GM23338 (cell line): ENCODE data around the gene HCRTR2. TPM values are rescaled to one million over a fixed set of nuclear protein-coding genes. Genes with fewer than 3 reads are reported as not detected.

Experiments used
- ATAC-seq: fragments of 200-7000 bp; cut with Tn5 transposase; 3 replicates; pipeline ENCODE4 v1.9.1; 2020
- DNase-seq: peaks from one replicate; pipeline ENCODE4 v3.0.0-alpha.2; 2015; ENCODE audit warnings: low spot score
- H2AFZ ChIP-seq: fragments of 200-600 bp; sonication (generic); 2 replicates; pipeline ENCODE4 v1.8.0; 2016; ENCODE audit warnings: antibody characterized with exemption, mild to moderate bottlenecking, moderate library complexity
- H3F3A ChIP-seq: fragments of 200-600 bp; sonication (generic); replicated peaks from 2 replicates; pipeline ENCODE4 v1.8.0; 2017; ENCODE audit warnings: antibody characterized with exemption, mixed run types, low read depth
- H3K27ac ChIP-seq: fragments of 200-600 bp; sonication (generic); 2 replicates; pipeline ENCODE4 v1.6.1; 2016; ENCODE audit warnings: low read depth
- H3K27me3 ChIP-seq: fragments of 200-600 bp; sonication (generic); 2 replicates; pipeline ENCODE4 v1.8.0; 2016; ENCODE audit warnings: mild to moderate bottlenecking, mixed run types, moderate library complexity; ENCODE audit not compliant: insufficient read depth
- H3K36me3 ChIP-seq: fragments of 200-600 bp; sonication (generic); 2 replicates; pipeline ENCODE4 v1.8.0; 2016; ENCODE audit warnings: mild to moderate bottlenecking; ENCODE audit not compliant: insufficient read depth
- H3K4me1 ChIP-seq: fragments of 200-600 bp; sonication (generic); 2 replicates; pipeline ENCODE4 v1.8.0; 2016; ENCODE audit warnings: mild to moderate bottlenecking, moderate library complexity; ENCODE audit not compliant: insufficient read depth
- H3K4me2 ChIP-seq: fragments of 200-600 bp; sonication (generic); 2 replicates; pipeline ENCODE4 v1.7.1; 2017; ENCODE audit warnings: mixed run types
- H3K4me3 ChIP-seq: fragments of 200-600 bp; sonication (generic); 2 replicates; pipeline ENCODE4 v1.6.1; 2016; ENCODE audit warnings: mixed run types
- H3K79me2 ChIP-seq: fragments of 200-600 bp; sonication (generic); replicated peaks from 2 replicates; pipeline ENCODE4 v1.8.0; 2017; ENCODE audit warnings: mild to moderate bottlenecking; ENCODE audit not compliant: insufficient read depth
- H3K9me2 ChIP-seq: fragments of 200-600 bp; sonication (generic); 2 replicates; pipeline ENCODE4 v1.8.0; 2017; ENCODE audit not compliant: insufficient read depth
- H4K20me1 ChIP-seq: fragments of 200-600 bp; sonication (generic); replicated peaks from 2 replicates; pipeline ENCODE4 v1.8.0; 2017; ENCODE audit warnings: mild to moderate bottlenecking; ENCODE audit not compliant: insufficient read depth
- H3K27ac Mint-ChIP-seq: 2 replicates; pipeline ENCODE4 v1.8.0; 2020; ENCODE audit warnings: inconsistent platforms, mild to moderate bottlenecking, moderate library complexity, mixed read lengths
- H3K27me3 Mint-ChIP-seq: 3 replicates; pipeline ENCODE4 v1.8.0; 2022; ENCODE audit warnings: low read depth, mild to moderate bottlenecking, moderate library complexity, mixed read lengths, inconsistent platforms; ENCODE audit not compliant: insufficient read depth, poor library complexity
- H3K36me3 Mint-ChIP-seq: 3 replicates; pipeline ENCODE4 v1.8.0; 2021; ENCODE audit warnings: low read depth, mild to moderate bottlenecking, inconsistent platforms, moderate library complexity, mixed read lengths
- H3K4me1 Mint-ChIP-seq: 3 replicates; pipeline ENCODE4 v1.8.0; 2020; ENCODE audit warnings: mild to moderate bottlenecking, inconsistent platforms, mixed read lengths
- H3K4me3 Mint-ChIP-seq: 3 replicates; pipeline ENCODE4 v1.8.0; 2021; ENCODE audit warnings: moderate library complexity, mild to moderate bottlenecking, inconsistent platforms, mixed read lengths
- H3K9me3 Mint-ChIP-seq: 3 replicates; pipeline ENCODE4 v1.8.0; 2020; ENCODE audit warnings: moderate library complexity, mild to moderate bottlenecking, inconsistent platforms, mixed read lengths
- CREB1 ChIP-seq: fragments of 250-450 bp; sonication (Bioruptor Pico); IDR thresholded peaks from 2 replicates; pipeline ENCODE4 v1.5.0; 2020; ENCODE audit warnings: low read depth, mild to moderate bottlenecking, moderate library complexity
- EZH2 ChIP-seq: fragments of 200-600 bp; sonication (generic); IDR thresholded peaks from one replicate; pipeline ENCODE4 v1.8.0; 2017; ENCODE audit warnings: antibody characterized with exemption, mild to moderate bottlenecking, low read depth; ENCODE audit not compliant: unreplicated experiment
- JUNB ChIP-seq: IDR thresholded peaks from one replicate; pipeline ENCODE4 v1.6.1; 2016; ENCODE audit warnings: antibody characterized with exemption; ENCODE audit not compliant: unreplicated experiment
- NANOG ChIP-seq: IDR thresholded peaks from 2 replicates; pipeline ENCODE4 v1.6.1; 2016; ENCODE audit warnings: antibody characterized with exemption, borderline replicate concordance
- STAT1 ChIP-seq: IDR thresholded peaks from one replicate; pipeline ENCODE4 v1.6.1; 2016; ENCODE audit warnings: antibody characterized with exemption; ENCODE audit not compliant: unreplicated experiment
- ZNF114 ChIP-seq: fragments of 250-450 bp; sonication (Bioruptor Pico); IDR thresholded peaks from 2 replicates; pipeline ENCODE4 v1.5.0; 2020; ENCODE audit warnings: mild to moderate bottlenecking, moderate library complexity
- ZNF331 ChIP-seq: fragments of 250-450 bp; sonication (Bioruptor Pico); IDR thresholded peaks from 2 replicates; pipeline ENCODE4 v1.5.0; 2020; ENCODE audit warnings: low read depth, mild to moderate bottlenecking, moderate library complexity
- polyA plus RNA-seq: library from polyadenylated mRNA; unstranded; fragments of >200 nt; fragmentation: Nextera tagmentation; extraction: Ambion mirVana; gene quantifications from 2 replicates; pipeline ENCODE4 v1.2.1, GENCODE V29; 2016
- total RNA-seq: library from RNA; depleted of rRNA; stranded (reverse); fragments of >200 nt; shearing (Covaris generic); gene quantifications from 2 replicates; pipeline ENCODE4 v1.2.3, GENCODE V29; 2014
- TF ChIP-seq, protein P1 (sequence below): IDR thresholded peaks from one replicate; pipeline ENCODE4 v1.6.1; 2018; ENCODE audit warnings: antibody characterized with exemption; ENCODE audit not compliant: unreplicated experiment
- TF ChIP-seq, protein P2 (sequence below): IDR thresholded peaks from 2 replicates; pipeline ENCODE4 v1.6.1; 2016; ENCODE audit warnings: antibody characterized with exemption
- TF ChIP-seq, protein P3 (sequence below), 2 experiments: fragments of 200-600 bp in 1 of 2; sonication (generic) in 1 of 2; conservative IDR thresholded peaks; 2 replicates each; pipeline versions ENCODE4 v1.5.1 to v1.6.1; 2016 to 2017; ENCODE audit warnings: antibody characterized with exemption in 2 of 2, low read depth in 2 of 2, mild to moderate bottlenecking in 2 of 2, moderate library complexity in 1 of 2

Gene HCRTR2
- total and polyA plus RNA-seq, 2 experiments from 2014 or later, result 0.15 TPM; not detected in 1

DNA sequence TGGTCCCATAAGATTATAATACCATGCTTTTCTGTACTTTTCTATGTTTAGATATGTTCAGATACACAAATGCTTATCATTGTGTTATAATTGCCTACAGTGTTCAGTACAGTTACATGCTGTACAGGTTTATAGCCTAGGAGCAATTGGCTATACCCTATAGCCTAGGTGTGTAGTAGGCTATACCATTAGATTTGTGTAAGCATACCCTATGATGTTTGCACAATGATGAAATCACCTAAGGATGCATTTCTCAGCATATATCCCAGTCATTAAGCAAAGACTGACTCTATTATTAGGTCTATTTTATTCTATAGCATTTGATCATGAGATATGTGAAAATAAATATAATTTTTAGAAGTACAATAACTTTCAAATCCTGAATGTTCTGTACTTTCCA lies 36.6 kb downstream of the HCRTR2 start:
- DNase-seq (no peak), ATAC-seq (no peak)
- TF ChIP-seq, protein P1, sequence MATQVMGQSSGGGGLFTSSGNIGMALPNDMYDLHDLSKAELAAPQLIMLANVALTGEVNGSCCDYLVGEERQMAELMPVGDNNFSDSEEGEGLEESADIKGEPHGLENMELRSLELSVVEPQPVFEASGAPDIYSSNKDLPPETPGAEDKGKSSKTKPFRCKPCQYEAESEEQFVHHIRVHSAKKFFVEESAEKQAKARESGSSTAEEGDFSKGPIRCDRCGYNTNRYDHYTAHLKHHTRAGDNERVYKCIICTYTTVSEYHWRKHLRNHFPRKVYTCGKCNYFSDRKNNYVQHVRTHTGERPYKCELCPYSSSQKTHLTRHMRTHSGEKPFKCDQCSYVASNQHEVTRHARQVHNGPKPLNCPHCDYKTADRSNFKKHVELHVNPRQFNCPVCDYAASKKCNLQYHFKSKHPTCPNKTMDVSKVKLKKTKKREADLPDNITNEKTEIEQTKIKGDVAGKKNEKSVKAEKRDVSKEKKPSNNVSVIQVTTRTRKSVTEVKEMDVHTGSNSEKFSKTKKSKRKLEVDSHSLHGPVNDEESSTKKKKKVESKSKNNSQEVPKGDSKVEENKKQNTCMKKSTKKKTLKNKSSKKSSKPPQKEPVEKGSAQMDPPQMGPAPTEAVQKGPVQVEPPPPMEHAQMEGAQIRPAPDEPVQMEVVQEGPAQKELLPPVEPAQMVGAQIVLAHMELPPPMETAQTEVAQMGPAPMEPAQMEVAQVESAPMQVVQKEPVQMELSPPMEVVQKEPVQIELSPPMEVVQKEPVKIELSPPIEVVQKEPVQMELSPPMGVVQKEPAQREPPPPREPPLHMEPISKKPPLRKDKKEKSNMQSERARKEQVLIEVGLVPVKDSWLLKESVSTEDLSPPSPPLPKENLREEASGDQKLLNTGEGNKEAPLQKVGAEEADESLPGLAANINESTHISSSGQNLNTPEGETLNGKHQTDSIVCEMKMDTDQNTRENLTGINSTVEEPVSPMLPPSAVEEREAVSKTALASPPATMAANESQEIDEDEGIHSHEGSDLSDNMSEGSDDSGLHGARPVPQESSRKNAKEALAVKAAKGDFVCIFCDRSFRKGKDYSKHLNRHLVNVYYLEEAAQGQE, result no peak
- no peaks in the 10 kb centered on the region for H3K79me2 ChIP-seq
- H3K27ac ChIP-seq, result no peak overlapping the region
- H3K4me2 ChIP-seq, result no peak overlapping the region
- no peaks in the 10 kb centered on the region for H3K27me3 ChIP-seq
- Mint-ChIP-seq H3K27ac (no peak overlapping the region), H3K4me1 (no peaks in the 10 kb centered on the region), H3K9me3 (peaks cover 8% of the 10 kb centered on the region; the same call in 1 of the 3 replicates), H3K27me3 (no peaks in the 10 kb centered on the region), H3K4me3 (no peak overlapping the region), H3K36me3 (peaks cover 8% of the 10 kb centered on the region; the same call in 2 of the 3 replicates)
- H2AFZ ChIP-seq, result no peak overlapping the region
- no peaks in the 10 kb centered on the region for H3K36me3 ChIP-seq
- peaks cover 4% of the 10 kb centered on the region; the same call in 1 of the 2 replicates for H3K9me2 ChIP-seq
- no peaks in the 10 kb centered on the region for H3F3A ChIP-seq
- no peaks in the 10 kb centered on the region for H4K20me1 ChIP-seq
- no peaks in the 10 kb centered on the region for H3K4me1 ChIP-seq
- H3K4me3 ChIP-seq, result no peak overlapping the region

DNA sequence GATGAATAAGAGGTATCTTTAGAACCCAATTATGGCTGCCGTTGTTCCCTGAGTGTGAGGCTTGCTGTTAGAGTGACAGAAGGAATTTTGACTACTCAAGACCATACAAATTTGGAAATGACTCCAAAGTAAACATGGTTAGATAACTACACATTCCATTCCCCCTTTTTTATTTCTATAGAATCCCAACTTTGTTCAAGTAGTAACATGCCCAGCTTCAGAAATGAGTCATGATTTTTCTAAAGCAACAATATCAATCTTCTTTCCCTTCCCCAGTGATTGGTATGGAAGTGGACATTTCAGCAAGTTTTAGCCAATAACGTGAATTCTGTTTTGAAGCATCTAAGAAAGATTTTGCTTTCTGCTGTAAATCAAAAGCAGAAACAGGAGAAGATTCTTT lies 37.8 kb downstream of the HCRTR2 start:
- no peak for DNase-seq

DNA sequence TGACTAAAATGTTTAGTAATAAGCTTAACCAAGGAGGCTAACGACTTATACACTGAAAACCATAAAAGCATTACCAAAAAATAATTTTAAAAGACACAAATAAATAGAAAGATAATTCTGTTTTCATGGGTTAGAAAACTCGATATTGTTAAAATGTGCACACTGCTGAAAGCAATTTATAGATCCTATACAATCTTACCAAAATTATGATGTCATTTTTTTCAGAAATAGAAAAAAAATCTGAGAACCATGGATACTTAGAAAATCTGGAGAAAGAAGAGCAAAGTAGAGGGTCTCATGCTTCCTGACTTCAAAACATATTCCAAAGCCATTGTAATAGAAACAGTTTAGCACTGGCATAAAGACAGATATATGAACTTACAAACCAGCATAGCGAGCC lies 46.6 kb downstream of the HCRTR2 start:
- Mint-ChIP-seq H3K27me3 (no peaks in the 10 kb centered on the region), H3K4me1 (peaks cover 6% of the 10 kb centered on the region; the same call in 2 of the 3 replicates), H3K27ac (no peak overlapping the region), H3K36me3 (no peaks in the 10 kb centered on the region), H3K4me3 (no peak overlapping the region), H3K9me3 (peaks cover 3% of the 10 kb centered on the region; the same call in 1 of the 3 replicates)
- DNase-seq (no peak), ATAC-seq (no peak)
- H4K20me1 ChIP-seq, result no peaks in the 10 kb centered on the region
- no peak overlapping the region for H2AFZ ChIP-seq
- no peak overlapping the region for H3K27ac ChIP-seq
- H3K4me2 ChIP-seq, result no peak overlapping the region
- H3K79me2 ChIP-seq, result no peaks in the 10 kb centered on the region
- H3K9me2 ChIP-seq, result no peaks in the 10 kb centered on the region
- no peaks in the 10 kb centered on the region for H3K36me3 ChIP-seq
- H3K27me3 ChIP-seq, result no peaks in the 10 kb centered on the region
- H3F3A ChIP-seq, result no peaks in the 10 kb centered on the region
- H3K4me3 ChIP-seq, result no peak overlapping the region
- peaks cover 6% of the 10 kb centered on the region; the same call in 1 of the 2 replicates for H3K4me1 ChIP-seq
- TF ChIP-seq, protein P2, sequence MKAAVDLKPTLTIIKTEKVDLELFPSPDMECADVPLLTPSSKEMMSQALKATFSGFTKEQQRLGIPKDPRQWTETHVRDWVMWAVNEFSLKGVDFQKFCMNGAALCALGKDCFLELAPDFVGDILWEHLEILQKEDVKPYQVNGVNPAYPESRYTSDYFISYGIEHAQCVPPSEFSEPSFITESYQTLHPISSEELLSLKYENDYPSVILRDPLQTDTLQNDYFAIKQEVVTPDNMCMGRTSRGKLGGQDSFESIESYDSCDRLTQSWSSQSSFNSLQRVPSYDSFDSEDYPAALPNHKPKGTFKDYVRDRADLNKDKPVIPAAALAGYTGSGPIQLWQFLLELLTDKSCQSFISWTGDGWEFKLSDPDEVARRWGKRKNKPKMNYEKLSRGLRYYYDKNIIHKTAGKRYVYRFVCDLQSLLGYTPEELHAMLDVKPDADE, result no peak
- TF ChIP-seq NANOG, result no peak
- TF ChIP-seq CREB1 (CRISPR knock-in tag), result no peak
- TF ChIP-seq, protein P3, sequence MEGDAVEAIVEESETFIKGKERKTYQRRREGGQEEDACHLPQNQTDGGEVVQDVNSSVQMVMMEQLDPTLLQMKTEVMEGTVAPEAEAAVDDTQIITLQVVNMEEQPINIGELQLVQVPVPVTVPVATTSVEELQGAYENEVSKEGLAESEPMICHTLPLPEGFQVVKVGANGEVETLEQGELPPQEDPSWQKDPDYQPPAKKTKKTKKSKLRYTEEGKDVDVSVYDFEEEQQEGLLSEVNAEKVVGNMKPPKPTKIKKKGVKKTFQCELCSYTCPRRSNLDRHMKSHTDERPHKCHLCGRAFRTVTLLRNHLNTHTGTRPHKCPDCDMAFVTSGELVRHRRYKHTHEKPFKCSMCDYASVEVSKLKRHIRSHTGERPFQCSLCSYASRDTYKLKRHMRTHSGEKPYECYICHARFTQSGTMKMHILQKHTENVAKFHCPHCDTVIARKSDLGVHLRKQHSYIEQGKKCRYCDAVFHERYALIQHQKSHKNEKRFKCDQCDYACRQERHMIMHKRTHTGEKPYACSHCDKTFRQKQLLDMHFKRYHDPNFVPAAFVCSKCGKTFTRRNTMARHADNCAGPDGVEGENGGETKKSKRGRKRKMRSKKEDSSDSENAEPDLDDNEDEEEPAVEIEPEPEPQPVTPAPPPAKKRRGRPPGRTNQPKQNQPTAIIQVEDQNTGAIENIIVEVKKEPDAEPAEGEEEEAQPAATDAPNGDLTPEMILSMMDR (conservative IDR thresholded peaks at IDR 0.05; ENCODE audit: low read depth in 2 of 2), result no peak
- TF ChIP-seq STAT1, result no peak
- TF ChIP-seq ZNF114 (CRISPR knock-in tag), result no peak
- no peak for TF ChIP-seq JUNB
- no peak for TF ChIP-seq ZNF331

More for the DNA sequence above, 37.8 kb downstream of the HCRTR2 start:
- H3F3A ChIP-seq, result no peaks in the 10 kb centered on the region
- Mint-ChIP-seq H3K36me3 (peaks cover 8% of the 10 kb centered on the region; the same call in 2 of the 3 replicates), H3K27me3 (no peaks in the 10 kb centered on the region), H3K27ac (no peak overlapping the region), H3K4me1 (no peaks in the 10 kb centered on the region), H3K4me3 (no peak overlapping the region), H3K9me3 (peaks cover 11% of the 10 kb centered on the region; the same call in 2 of the 3 replicates)
- no peak overlapping the region for H3K4me2 ChIP-seq
- H3K79me2 ChIP-seq, result no peaks in the 10 kb centered on the region
- H3K9me2 ChIP-seq, result peaks cover 4% of the 10 kb centered on the region; the same call in 1 of the 2 replicates
- H3K4me1 ChIP-seq, result no peaks in the 10 kb centered on the region
- H2AFZ ChIP-seq, result no peak overlapping the region
- no peak overlapping the region for H3K27ac ChIP-seq
- no peak for ATAC-seq
- H3K36me3 ChIP-seq, result no peaks in the 10 kb centered on the region
- no peaks in the 10 kb centered on the region for H4K20me1 ChIP-seq
- no peak overlapping the region for H3K4me3 ChIP-seq
- no peak for TF ChIP-seq JUNB
- no peak for TF ChIP-seq ZNF331
- no peak for TF ChIP-seq EZH2
- no peak for TF ChIP-seq ZNF114 (CRISPR knock-in tag)
- no peaks in the 10 kb centered on the region for H3K27me3 ChIP-seq
